Measurements from ENCODE around the gene EIF4B.

EIF4B gene

DNA sequence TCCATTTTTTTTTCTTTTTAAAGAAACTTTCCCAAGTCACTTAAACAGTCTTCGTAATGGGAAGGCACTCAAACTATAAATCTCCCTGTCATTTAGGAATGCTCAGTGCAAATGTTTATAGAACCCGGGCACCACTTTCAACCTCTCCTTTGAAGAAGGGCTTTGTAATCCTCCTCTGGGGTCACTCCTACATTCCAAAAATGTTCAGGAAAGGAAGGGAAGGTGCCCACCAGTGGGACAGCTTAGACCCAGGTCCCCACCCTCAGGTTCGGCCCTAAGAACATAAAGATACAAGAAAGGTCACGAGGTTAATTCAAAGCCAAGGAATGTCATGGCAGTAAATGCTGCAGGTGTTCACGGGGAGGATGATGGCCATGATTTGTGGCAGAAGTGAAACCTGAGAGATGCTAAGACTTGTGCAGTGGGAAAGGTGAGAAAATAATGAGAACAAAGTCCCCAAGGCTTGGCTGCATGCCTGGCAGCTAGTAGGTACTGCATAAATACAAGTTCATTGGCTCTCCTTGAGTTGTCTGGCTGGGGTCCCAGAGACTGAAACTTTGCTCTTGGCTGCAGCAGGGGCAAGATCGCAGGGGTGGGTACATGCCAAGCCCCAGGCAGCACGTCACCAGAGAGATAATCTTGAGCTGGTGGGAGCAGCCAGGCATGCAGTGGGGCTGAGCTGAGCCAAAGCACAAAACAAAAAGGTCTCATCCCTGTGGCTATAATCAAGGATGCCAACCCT is 36.3 kb upstream of the EIF4B start:
- Histone ChIP-seq H3K23ac (ENCODE audit: low read length) (no peak overlapping the region), H3K4me1 (ENCODE audit: control insufficient read depth, low read depth, low read length) (peaks cover 10% of the 10 kb centered on the region), H2BK120ac (ENCODE audit: low read depth, low read length) (no peak overlapping the region), H4K5ac (ENCODE audit: low read length) (no peak overlapping the region), H3K27ac (ENCODE audit: low read depth, low read length) (no peak overlapping the region), H2BK5ac (ENCODE audit: low read length) (no peak overlapping the region), H3K27me3 (ENCODE audit: insufficient read depth, low read length, poor library complexity) (no peaks in the 10 kb centered on the region), H3K36me3 (ENCODE audit: control insufficient read depth, insufficient read depth, low read length) (no peaks in the 10 kb centered on the region), H2BK15ac (replicated peaks; ENCODE audit: low read depth) (no peak overlapping the region), H3K4ac (ENCODE audit: low read depth, low read length) (no peak overlapping the region), H4K8ac (ENCODE audit: low read depth, low read length) (no peak overlapping the region), H2AK5ac (ENCODE audit: low read length) (no peak overlapping the region), H3K79me2 (ENCODE audit: control insufficient read depth, insufficient read depth, low read length) (no peaks in the 10 kb centered on the region), H3K4me3 (ENCODE audit: low read length) (no peak overlapping the region), H3K18ac (ENCODE audit: low read length) (peak overlapping the region; percentile 1), H3K4me2 (ENCODE audit: low read length) (no peak overlapping the region), H3K79me1 (ENCODE audit: low read length) (no peaks in the 10 kb centered on the region), H3K56ac (ENCODE audit: low read length) (no peak overlapping the region), H3K9ac (ENCODE audit: low read length) (no peak overlapping the region)
- DNase-seq = no peak
- no CpG with 5 or more reads among the region's 7 CpGs for WGBS (ENCODE audit: extremely low coverage, insufficient coverage, low lambda C conversion rate)

DNA sequence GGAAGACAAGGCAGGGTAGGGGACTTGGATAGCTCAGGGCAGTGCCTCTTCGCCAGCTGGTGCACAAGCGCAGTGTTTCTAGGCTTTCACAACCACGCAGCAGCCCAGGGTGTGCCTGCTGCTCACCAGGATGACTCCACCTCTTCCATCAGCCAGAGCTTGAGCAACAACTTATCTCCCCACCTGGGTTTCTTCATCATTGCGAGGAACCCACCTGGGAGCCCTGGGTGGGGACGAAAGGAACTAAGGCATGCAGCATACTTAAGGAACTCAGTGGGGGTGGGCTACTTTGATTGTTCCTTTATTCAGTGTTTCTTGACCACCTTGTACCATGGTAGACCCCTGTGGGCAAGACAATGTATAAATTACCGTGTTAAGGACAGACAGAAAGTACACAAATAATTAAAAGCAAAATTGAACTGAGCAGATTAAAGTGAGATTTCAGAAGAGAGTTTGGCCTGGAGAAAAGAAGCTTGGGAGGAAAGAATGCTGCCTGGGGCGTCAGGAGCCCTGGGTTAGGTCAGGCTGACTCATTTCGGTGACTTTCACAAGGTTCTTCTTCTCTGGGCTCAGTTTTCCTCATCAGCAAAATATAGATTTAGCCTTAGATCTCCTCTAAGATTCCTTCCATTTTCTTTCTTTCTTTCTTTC is 34.5 kb upstream of the EIF4B start:
- DNase-seq = peak; percentile 91
- H3K9ac ChIP-seq (ENCODE audit: low read length) = peak overlapping the region; percentile 30
- H3K79me1 ChIP-seq (ENCODE audit: low read length) = no peaks in the 10 kb centered on the region
- no CpG with 5 or more reads among the region's 8 CpGs for WGBS (ENCODE audit: extremely low coverage, insufficient coverage, low lambda C conversion rate)
- H3K4ac ChIP-seq (ENCODE audit: low read depth, low read length) = peak overlapping the region; percentile 26
- no peaks in the 10 kb centered on the region for H3K36me3 ChIP-seq (ENCODE audit: control insufficient read depth, insufficient read depth, low read length)
- no peak overlapping the region for H3K23ac ChIP-seq (ENCODE audit: low read length)
- H2BK5ac ChIP-seq (ENCODE audit: low read length) = peak overlapping the region; percentile 89
- no peak overlapping the region for H3K4me2 ChIP-seq (ENCODE audit: low read length)
- H3K18ac ChIP-seq (ENCODE audit: low read length) = no peak overlapping the region
- no peak overlapping the region for H2BK120ac ChIP-seq (ENCODE audit: low read depth, low read length)
- no peak overlapping the region for H4K5ac ChIP-seq (ENCODE audit: low read length)
- H3K27ac ChIP-seq (ENCODE audit: low read depth, low read length) = peak overlapping the region; percentile 63
- no peak overlapping the region for H2BK15ac ChIP-seq (replicated peaks; ENCODE audit: low read depth)
- no peak overlapping the region for H4K8ac ChIP-seq (ENCODE audit: low read depth, low read length)
- peak overlapping the region; percentile 72 for H2AK5ac ChIP-seq (ENCODE audit: low read length)
- H3K4me1 ChIP-seq (ENCODE audit: control insufficient read depth, low read depth, low read length) = peaks cover 22% of the 10 kb centered on the region
- no peaks in the 10 kb centered on the region for H3K27me3 ChIP-seq (ENCODE audit: insufficient read depth, low read length, poor library complexity)
- no peak overlapping the region for H3K4me3 ChIP-seq (ENCODE audit: low read length)
- H3K56ac ChIP-seq (ENCODE audit: low read length) = peak overlapping the region; percentile 86
- H3K79me2 ChIP-seq (ENCODE audit: control insufficient read depth, insufficient read depth, low read length) = no peaks in the 10 kb centered on the region

DNA sequence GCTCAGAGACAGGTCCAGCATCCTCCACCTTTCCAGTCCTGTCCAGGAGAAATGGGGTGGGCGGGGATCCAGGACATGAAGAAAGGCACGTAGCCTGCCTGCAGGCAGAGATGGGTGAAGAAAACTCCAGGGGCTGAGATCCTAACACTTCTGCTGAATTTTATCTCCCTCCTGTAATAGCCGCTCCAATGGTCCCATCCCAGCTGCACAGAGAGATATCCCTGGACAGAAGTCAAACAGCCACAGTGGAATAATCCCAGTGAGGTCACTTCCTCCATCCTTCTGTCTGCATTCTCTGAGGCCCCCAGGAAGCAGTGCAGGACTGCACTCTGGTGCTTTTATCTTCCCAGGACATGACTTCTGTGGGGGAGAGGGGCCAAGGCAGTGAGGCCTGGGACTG is 31.1 kb upstream of the EIF4B start:
- H4K5ac ChIP-seq (ENCODE audit: low read length) = no peak overlapping the region
- no peak overlapping the region for H3K4me2 ChIP-seq (ENCODE audit: low read length)
- peak overlapping the region; percentile 27 for H2BK5ac ChIP-seq (ENCODE audit: low read length)
- peaks cover 29% of the 10 kb centered on the region for H3K4me1 ChIP-seq (ENCODE audit: control insufficient read depth, low read depth, low read length)
- no peak overlapping the region for H2BK120ac ChIP-seq (ENCODE audit: low read depth, low read length)
- H4K8ac ChIP-seq (ENCODE audit: low read depth, low read length) = no peak overlapping the region
- H3K56ac ChIP-seq (ENCODE audit: low read length) = peak overlapping the region; percentile 86
- H3K9ac ChIP-seq (ENCODE audit: low read length) = peak overlapping the region; percentile 24
- peak overlapping the region; percentile 75 for H2AK5ac ChIP-seq (ENCODE audit: low read length)
- H3K36me3 ChIP-seq (ENCODE audit: control insufficient read depth, insufficient read depth, low read length) = no peaks in the 10 kb centered on the region
- no peaks in the 10 kb centered on the region for H3K79me1 ChIP-seq (ENCODE audit: low read length)
- H3K18ac ChIP-seq (ENCODE audit: low read length) = peak overlapping the region; percentile 57
- no peak overlapping the region for H2BK15ac ChIP-seq (replicated peaks; ENCODE audit: low read depth)
- H3K27me3 ChIP-seq (ENCODE audit: insufficient read depth, low read length, poor library complexity) = no peaks in the 10 kb centered on the region
- WGBS (ENCODE audit: extremely low coverage, insufficient coverage, low lambda C conversion rate) = no CpG with 5 or more reads among the region's 3 CpGs
- peak overlapping the region; percentile 89 for H3K27ac ChIP-seq (ENCODE audit: low read depth, low read length)
- no peaks in the 10 kb centered on the region for H3K79me2 ChIP-seq (ENCODE audit: control insufficient read depth, insufficient read depth, low read length)
- H3K23ac ChIP-seq (ENCODE audit: low read length) = no peak overlapping the region
- no peak overlapping the region for H3K4me3 ChIP-seq (ENCODE audit: low read length)
- DNase-seq = no peak
- peak overlapping the region; percentile 86 for H3K4ac ChIP-seq (ENCODE audit: low read depth, low read length)

DNA sequence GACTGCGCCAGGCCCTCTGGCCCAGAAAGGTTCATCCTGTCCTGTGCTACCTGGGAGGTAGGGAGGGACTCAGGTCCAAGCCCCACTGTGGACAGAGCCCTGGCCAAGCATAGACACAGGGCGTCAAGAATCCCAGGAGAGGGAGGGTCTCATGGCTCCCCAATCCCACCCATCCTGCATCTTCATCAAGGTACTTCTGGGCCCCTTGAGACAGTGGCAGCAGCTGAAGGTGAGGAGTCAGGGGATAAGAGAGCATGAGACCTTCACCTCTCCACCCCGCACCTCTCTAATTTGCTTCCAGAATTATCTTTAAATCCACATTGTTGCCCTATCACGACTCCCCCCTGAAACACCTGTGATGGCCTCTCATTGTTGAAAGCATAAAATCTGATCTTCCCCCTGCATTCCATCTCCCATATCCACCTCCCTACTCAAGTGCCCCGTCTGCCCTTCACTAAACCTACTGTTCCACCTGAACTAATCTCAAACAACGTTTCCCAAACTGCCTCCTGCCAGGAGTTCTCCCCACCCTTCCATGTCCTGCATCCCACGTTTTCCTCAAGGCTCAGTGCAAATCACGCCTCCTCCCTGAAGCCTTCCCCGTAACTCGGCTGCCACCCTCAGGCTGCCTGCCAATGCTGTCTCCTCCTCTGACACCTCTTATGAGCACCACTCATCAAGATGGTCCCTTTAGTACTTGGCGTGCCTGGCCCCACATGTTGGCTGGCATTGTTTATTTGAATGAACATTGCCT is 30.3 kb upstream of the EIF4B start:
- Histone ChIP-seq H2BK120ac (ENCODE audit: low read depth, low read length) (no peak overlapping the region), H3K4ac (ENCODE audit: low read depth, low read length) (peak overlapping the region; percentile 86), H3K4me1 (ENCODE audit: control insufficient read depth, low read depth, low read length) (peaks cover 29% of the 10 kb centered on the region), H4K8ac (ENCODE audit: low read depth, low read length) (no peak overlapping the region), H3K79me2 (ENCODE audit: control insufficient read depth, insufficient read depth, low read length) (no peaks in the 10 kb centered on the region), H3K4me3 (ENCODE audit: low read length) (no peak overlapping the region), H3K18ac (ENCODE audit: low read length) (peak overlapping the region; percentile 57), H2AK5ac (ENCODE audit: low read length) (peak overlapping the region; percentile 100), H3K4me2 (ENCODE audit: low read length) (no peak overlapping the region), H3K79me1 (ENCODE audit: low read length) (no peaks in the 10 kb centered on the region), H3K56ac (ENCODE audit: low read length) (peak overlapping the region; percentile 86), H3K23ac (ENCODE audit: low read length) (peak overlapping the region; percentile 97), H3K9ac (ENCODE audit: low read length) (peak overlapping the region; percentile 45), H3K36me3 (ENCODE audit: control insufficient read depth, insufficient read depth, low read length) (no peaks in the 10 kb centered on the region), H4K5ac (ENCODE audit: low read length) (no peak overlapping the region), H3K27ac (ENCODE audit: low read depth, low read length) (peak overlapping the region; percentile 89), H2BK15ac (replicated peaks; ENCODE audit: low read depth) (no peak overlapping the region), H2BK5ac (ENCODE audit: low read length) (peak overlapping the region; percentile 94), H3K27me3 (ENCODE audit: insufficient read depth, low read length, poor library complexity) (no peaks in the 10 kb centered on the region)
- DNase-seq = peak; percentile 94
- WGBS (ENCODE audit: extremely low coverage, insufficient coverage, low lambda C conversion rate) = no CpG with 5 or more reads among the region's 11 CpGs

DNA sequence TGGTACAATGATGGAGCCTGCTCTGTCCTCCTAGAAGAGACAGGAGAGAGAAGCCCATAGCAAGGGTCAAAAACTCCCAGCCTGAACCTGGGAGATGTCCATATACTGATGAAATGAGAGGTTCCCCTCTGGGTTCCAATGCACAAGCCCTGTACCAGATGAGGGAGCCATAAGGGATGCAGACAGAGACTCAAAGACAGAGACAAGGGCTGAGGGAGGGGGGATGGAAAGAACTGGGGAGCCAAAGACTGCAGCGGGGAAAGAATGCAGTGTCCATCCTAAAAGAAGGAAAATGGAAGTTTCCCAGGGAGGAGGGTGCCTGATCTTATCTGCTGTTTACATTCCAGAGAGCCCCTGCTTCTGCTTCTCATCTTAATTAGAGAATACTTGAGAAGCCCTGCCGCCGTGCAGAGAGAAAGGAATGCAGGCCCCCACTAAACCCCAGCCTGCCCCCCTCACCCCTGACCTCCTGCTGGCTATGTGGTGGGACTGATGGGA is 29.6 kb upstream of the EIF4B start:
- peak overlapping the region; percentile 50 for H3K4ac ChIP-seq (ENCODE audit: low read depth, low read length)
- no peaks in the 10 kb centered on the region for H3K79me1 ChIP-seq (ENCODE audit: low read length)
- H3K36me3 ChIP-seq (ENCODE audit: control insufficient read depth, insufficient read depth, low read length) = no peaks in the 10 kb centered on the region
- no peak overlapping the region for H3K4me2 ChIP-seq (ENCODE audit: low read length)
- H2BK15ac ChIP-seq (replicated peaks; ENCODE audit: low read depth) = no peak overlapping the region
- WGBS (ENCODE audit: extremely low coverage, insufficient coverage, low lambda C conversion rate) = no CpG with 5 or more reads among the region's 3 CpGs
- H3K79me2 ChIP-seq (ENCODE audit: control insufficient read depth, insufficient read depth, low read length) = no peaks in the 10 kb centered on the region
- peak; percentile 97 for DNase-seq
- H4K5ac ChIP-seq (ENCODE audit: low read length) = no peak overlapping the region
- peak overlapping the region; percentile 45 for H3K9ac ChIP-seq (ENCODE audit: low read length)
- peak overlapping the region; percentile 47 for H2BK120ac ChIP-seq (ENCODE audit: low read depth, low read length)
- peaks cover 26% of the 10 kb centered on the region for H3K4me1 ChIP-seq (ENCODE audit: control insufficient read depth, low read depth, low read length)
- H3K23ac ChIP-seq (ENCODE audit: low read length) = no peak overlapping the region
- H3K27me3 ChIP-seq (ENCODE audit: insufficient read depth, low read length, poor library complexity) = no peaks in the 10 kb centered on the region
- peak overlapping the region; percentile 85 for H3K18ac ChIP-seq (ENCODE audit: low read length)
- peak overlapping the region; percentile 95 for H2AK5ac ChIP-seq (ENCODE audit: low read length)
- peak overlapping the region; percentile 99 for H2BK5ac ChIP-seq (ENCODE audit: low read length)
- H3K4me3 ChIP-seq (ENCODE audit: low read length) = no peak overlapping the region
- peak overlapping the region; percentile 89 for H3K27ac ChIP-seq (ENCODE audit: low read depth, low read length)
- H3K56ac ChIP-seq (ENCODE audit: low read length) = peak overlapping the region; percentile 86
- H4K8ac ChIP-seq (ENCODE audit: low read depth, low read length) = no peak overlapping the region
